MG63 (cell line): ENCODE measurements around the gene RASD2. TPM values are rescaled to one million over a fixed set of nuclear protein-coding genes. Genes with fewer than 3 reads are reported as not detected.

Source experiments
- DNase-seq: peaks from one replicate; pipeline ENCODE4 v3.0.0-alpha.2; 2020
- H3K27me3 ChIP-seq: fragments of 250-450 bp; sonication (Bioruptor Pico); 2 replicates; pipeline ENCODE4 v1.5.1; 2020; ENCODE audit warnings: mild to moderate bottlenecking, moderate library complexity
- H3K36me3 ChIP-seq: fragments of 250-450 bp; sonication (Bioruptor Pico); 2 replicates; pipeline ENCODE4 v1.5.1; 2020; ENCODE audit warnings: mild to moderate bottlenecking, moderate library complexity
- H3K4me3 ChIP-seq: fragments of 250-450 bp; sonication (Bioruptor Pico); 2 replicates; pipeline ENCODE4 v1.5.1; 2020; ENCODE audit warnings: mild to moderate bottlenecking, moderate library complexity
- H3K9me3 ChIP-seq: fragments of 250-450 bp; sonication (Bioruptor Pico); 2 replicates; pipeline ENCODE4 v1.5.1; 2020; ENCODE audit warnings: mild to moderate bottlenecking, moderate library complexity
- total RNA-seq: library from RNA; depleted of rRNA; stranded (reverse); fragments of >200 nt; shearing (Covaris generic); gene quantifications from 2 replicates; pipeline ENCODE4 v1.2.3, GENCODE V29; 2014; ENCODE audit warnings: low replicate concordance

RASD2 gene
- total RNA-seq, 1 experiment from 2014 or later, result 0.56 TPM

DNA sequence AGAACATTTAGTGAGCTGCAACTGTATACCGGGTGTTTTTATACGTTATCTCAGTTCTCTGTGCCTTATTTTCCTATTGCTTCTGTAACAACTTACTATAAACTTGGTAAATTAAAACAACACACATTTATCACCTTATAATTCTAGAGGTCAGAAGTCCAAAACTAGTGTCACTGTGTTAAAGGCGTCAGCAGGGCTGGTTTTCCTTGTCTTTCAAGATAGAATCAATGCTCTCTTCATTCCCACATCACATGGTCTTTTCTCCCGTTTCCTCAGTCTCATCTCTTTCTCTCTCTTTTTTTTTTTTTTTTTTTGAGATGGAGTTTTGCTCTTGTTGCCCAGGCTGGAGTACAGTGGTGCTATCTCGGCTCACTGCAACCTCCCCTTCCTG lies 40.4 kb downstream of the RASD2 start:
- Histone ChIP-seq H3K27me3 (no peaks in the 10 kb centered on the region), H3K36me3 (no peaks in the 10 kb centered on the region), H3K9me3 (no peaks in the 10 kb centered on the region), H3K4me3 (no peak overlapping the region)
- no peak for DNase-seq

DNA sequence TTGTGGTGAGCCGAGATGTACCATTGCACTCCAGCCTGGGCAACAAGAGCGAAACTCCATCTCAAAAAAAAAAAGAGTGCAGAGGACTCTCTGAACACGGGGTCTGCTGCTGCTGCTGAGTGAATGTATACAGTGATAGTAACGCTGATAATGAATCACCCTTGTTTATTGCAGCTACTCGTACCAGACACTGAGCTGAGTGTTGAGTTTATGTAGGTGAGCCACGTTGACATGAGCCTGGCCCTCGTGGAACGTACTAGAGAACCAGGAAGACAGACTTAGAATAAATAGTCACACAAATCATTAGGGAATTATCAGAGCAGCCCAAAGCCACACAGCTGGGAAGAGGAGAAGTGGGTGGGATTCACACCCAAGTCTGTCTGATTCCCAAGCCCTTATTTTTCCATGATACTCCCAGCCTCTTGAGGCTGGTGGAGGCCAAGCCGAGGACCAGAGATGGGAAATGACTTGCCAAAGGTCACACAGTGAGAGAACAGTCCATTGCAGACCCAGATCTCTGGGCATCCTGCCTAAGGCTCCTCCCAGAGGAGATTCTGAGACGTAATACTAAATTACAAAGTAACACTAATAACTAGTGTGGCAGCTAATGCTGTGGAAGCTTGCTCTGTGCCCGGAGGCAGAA lies 41.7 kb downstream of the RASD2 start:
- Histone ChIP-seq H3K27me3 (no peaks in the 10 kb centered on the region), H3K4me3 (no peak overlapping the region), H3K9me3 (no peaks in the 10 kb centered on the region), H3K36me3 (no peaks in the 10 kb centered on the region)
- DNase-seq, result no peak

GRCh38 chr22:35582861-35583670 lies 42.4 kb downstream of the RASD2 start:
- Histone ChIP-seq H3K4me3 (no peak overlapping the region), H3K27me3 (no peaks in the 10 kb centered on the region), H3K36me3 (no peaks in the 10 kb centered on the region), H3K9me3 (no peaks in the 10 kb centered on the region)
- peak; percentile 33 for DNase-seq

GRCh38 chr22:35586771-35587170 lies 46.1 kb downstream of the RASD2 start:
- Histone ChIP-seq H3K27me3 (no peaks in the 10 kb centered on the region), H3K36me3 (no peaks in the 10 kb centered on the region), H3K9me3 (no peaks in the 10 kb centered on the region), H3K4me3 (no peak overlapping the region)
- no peak for DNase-seq

DNA sequence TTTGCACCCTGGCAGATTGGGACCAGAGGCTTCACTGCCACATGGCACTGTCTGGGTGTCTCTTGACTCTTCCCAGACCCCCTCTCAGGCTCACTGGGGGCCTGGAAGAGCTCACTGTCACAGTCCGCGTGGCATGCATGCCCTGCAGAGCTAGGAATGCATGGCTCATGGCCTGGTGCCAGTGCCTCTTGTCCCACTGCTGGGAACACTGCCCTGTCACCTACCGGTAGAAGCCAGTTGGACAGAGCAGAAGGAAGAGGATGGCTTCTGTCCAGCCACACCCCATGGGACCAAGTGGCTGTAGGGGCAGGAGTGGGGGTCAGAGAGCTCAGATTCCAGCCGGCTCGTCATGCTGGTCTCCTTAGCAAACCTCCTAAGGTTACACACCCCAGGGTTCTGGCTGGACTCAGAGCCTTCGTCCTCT lies 46.8 kb downstream of the RASD2 start:
- no peak for DNase-seq
- no peaks in the 10 kb centered on the region for H3K36me3 ChIP-seq

GRCh38 chr22:35587896-35588295 lies 47.3 kb downstream of the RASD2 start:
- H3K36me3 ChIP-seq, result no peaks in the 10 kb centered on the region
- no peak for DNase-seq
- H3K27me3 ChIP-seq, result no peaks in the 10 kb centered on the region
- no peaks in the 10 kb centered on the region for H3K9me3 ChIP-seq
- H3K4me3 ChIP-seq, result no peak overlapping the region

More for the DNA sequence above, 46.8 kb downstream of the RASD2 start:
- Histone ChIP-seq H3K9me3 (no peaks in the 10 kb centered on the region), H3K4me3 (no peak overlapping the region), H3K27me3 (no peaks in the 10 kb centered on the region)

GRCh38 chr22:35589071-35589755 lies 48.6 kb downstream of the RASD2 start:
- Histone ChIP-seq H3K36me3 (no peaks in the 10 kb centered on the region), H3K4me3 (no peak overlapping the region)
- DNase-seq, result peak; percentile 97

GRCh38 chr22:35589756-35590093 lies 49.1 kb downstream of the RASD2 start:
- H3K9me3 ChIP-seq, result no peaks in the 10 kb centered on the region
- no peak for DNase-seq
- H3K4me3 ChIP-seq, result no peak overlapping the region

More at GRCh38 chr22:35589071-35589755, 48.6 kb downstream of the RASD2 start:
- H3K9me3 ChIP-seq, result no peaks in the 10 kb centered on the region
- H3K27me3 ChIP-seq, result no peaks in the 10 kb centered on the region

GRCh38 chr22:35590634-35591295 lies 50.1 kb downstream of the RASD2 start:
- no peak for DNase-seq
- no peaks in the 10 kb centered on the region for H3K9me3 ChIP-seq
- no peak overlapping the region for H3K4me3 ChIP-seq
- H3K36me3 ChIP-seq, result no peaks in the 10 kb centered on the region
- H3K27me3 ChIP-seq, result no peaks in the 10 kb centered on the region

More at GRCh38 chr22:35589756-35590093, 49.1 kb downstream of the RASD2 start:
- H3K36me3 ChIP-seq, result no peaks in the 10 kb centered on the region
- H3K27me3 ChIP-seq, result no peaks in the 10 kb centered on the region

- H3K27me3 ChIP-seq, result no peaks in the 10 kb centered on the region
- no peak overlapping the region for H3K4me3 ChIP-seq
- H3K9me3 ChIP-seq, result no peaks in the 10 kb centered on the region
- no peak for DNase-seq
- no peaks in the 10 kb centered on the region for H3K36me3 ChIP-seq
Observed at GRCh38 chr22:35591714-35592417, 51.2 kb downstream of the RASD2 start.

GRCh38 chr22:35592418-35592967 lies 51.9 kb downstream of the RASD2 start:
- Histone ChIP-seq H3K4me3 (no peak overlapping the region), H3K36me3 (no peaks in the 10 kb centered on the region), H3K9me3 (no peaks in the 10 kb centered on the region), H3K27me3 (no peaks in the 10 kb centered on the region)
- no peak for DNase-seq

DNA sequence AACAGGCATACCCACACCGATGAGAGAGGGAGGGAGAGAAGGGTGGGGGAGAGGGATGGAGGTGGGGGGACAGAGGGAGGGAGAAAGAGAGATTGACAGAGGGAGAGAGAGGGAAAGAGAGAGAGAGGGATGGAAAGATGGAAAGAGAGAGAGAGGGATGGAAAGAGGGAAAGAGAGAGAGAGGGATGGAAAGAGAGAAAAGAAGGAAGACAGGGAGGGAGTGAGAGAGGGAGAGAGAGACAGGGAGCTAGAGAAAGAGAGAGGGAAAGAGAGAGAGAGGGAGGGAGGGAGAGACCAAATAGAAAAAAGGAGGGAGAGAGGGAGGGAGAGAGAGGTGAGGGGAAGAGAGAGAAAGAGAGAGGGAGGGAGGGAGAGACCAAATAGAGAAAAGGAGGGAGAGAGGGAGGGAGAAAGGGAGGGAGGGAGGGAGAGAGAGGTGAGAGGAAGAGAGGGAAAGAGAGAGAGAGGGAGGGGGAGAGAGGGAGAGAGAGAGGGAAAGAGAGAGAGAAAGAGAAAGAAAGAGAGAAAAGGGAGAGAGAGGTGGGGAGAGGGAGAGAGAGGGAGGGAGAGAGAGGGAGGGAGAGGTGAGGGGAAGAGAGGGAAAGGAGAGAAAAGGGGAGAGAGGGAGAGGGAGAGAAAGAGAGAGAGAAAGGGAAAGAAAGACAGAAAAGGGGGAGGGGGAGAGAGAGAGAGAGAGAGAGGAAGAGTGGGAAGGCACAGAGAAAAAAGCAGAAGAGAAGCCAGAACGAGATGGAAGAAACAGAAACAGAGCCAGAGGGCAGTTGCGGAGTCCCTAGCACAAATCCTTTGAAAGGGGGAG lies 52.6 kb downstream of the RASD2 start:
- no peak for DNase-seq
- Histone ChIP-seq H3K4me3 (no peak overlapping the region), H3K36me3 (no peaks in the 10 kb centered on the region)

GRCh38 chr22:35593891-35594470 lies 53.4 kb downstream of the RASD2 start:
- H3K4me3 ChIP-seq, result no peak overlapping the region
- H3K27me3 ChIP-seq, result no peaks in the 10 kb centered on the region
- DNase-seq, result no peak
- no peaks in the 10 kb centered on the region for H3K36me3 ChIP-seq
- H3K9me3 ChIP-seq, result no peaks in the 10 kb centered on the region

More for the DNA sequence above, 52.6 kb downstream of the RASD2 start:
- no peaks in the 10 kb centered on the region for H3K27me3 ChIP-seq
- no peaks in the 10 kb centered on the region for H3K9me3 ChIP-seq

DNA sequence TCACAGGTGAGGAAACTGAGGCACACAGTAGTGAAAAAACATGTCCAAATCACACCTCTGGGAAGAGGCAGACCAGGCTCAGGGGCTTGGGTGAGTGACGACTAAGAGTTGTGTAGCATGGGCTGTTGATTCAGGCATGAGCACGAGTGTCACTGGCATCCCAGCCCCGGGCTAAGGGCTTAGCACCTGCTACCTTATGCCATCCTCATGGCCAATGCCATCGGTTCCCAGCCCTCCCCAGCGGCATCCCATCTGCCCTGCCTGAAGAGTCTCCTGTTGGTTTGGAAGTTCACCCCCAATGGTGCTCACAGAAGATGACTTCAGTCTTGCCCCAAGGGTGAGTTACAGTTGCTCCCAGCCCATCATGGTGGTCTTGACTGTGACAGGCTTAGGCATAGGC lies 54.1 kb downstream of the RASD2 start:
- Histone ChIP-seq H3K9me3 (no peaks in the 10 kb centered on the region), H3K27me3 (no peaks in the 10 kb centered on the region), H3K4me3 (no peak overlapping the region), H3K36me3 (no peaks in the 10 kb centered on the region)
- DNase-seq, result no peak

- Histone ChIP-seq H3K4me3 (no peak overlapping the region), H3K27me3 (no peaks in the 10 kb centered on the region), H3K36me3 (no peaks in the 10 kb centered on the region), H3K9me3 (no peaks in the 10 kb centered on the region)
- no peak for DNase-seq
Observed at GRCh38 chr22:35596821-35597220, 56.2 kb downstream of the RASD2 start.
